Thyroid gland (tissue), 4 donors: ENCODE data around the gene FADS6.

Source experiments
- CTCF ChIP-seq, 6 experiments: fragments of 200-600 bp in 3 of 6; fragments of 450-650 bp in 3 of 6; sonication (generic) in 3 of 6; IDR thresholded peaks; one replicate each; pipeline ENCODE4 v1.5.1; 2016 to 2019; ENCODE audit warnings: antibody characterized with exemption in 6 of 6, mild to moderate bottlenecking in 2 of 6, inconsistent platforms in 1 of 6, moderate library complexity in 1 of 6
- POLR2A ChIP-seq, 2 donors: fragments of 450-650 bp; IDR thresholded peaks; one replicate each; pipeline ENCODE4 v1.6.1; 2017; ENCODE audit warnings: antibody characterized with exemption in 2 of 2, mild to moderate bottlenecking in 2 of 2, moderate library complexity in 1 of 2

GRCh38 chr17:74901353-74902135, 8.1 kb upstream of the FADS6 start:
- TF ChIP-seq CTCF (IDR thresholded peaks at IDR 0.05) (no peak), POLR2A (IDR thresholded peaks at IDR 0.05) (no peak)
